Spleen (tissue), 11 donors: ENCODE results near the gene MPND. TPM values are rescaled to one million over a fixed set of nuclear protein-coding genes. Genes with fewer than 3 reads are reported as not detected.

Experiments used
- DNase-seq: peaks from one replicate; pipeline ENCODE4 v3.0.0-alpha.2; 2020
- H3K27ac ChIP-seq, 8 donors: fragments of 200-600 bp; sonication (generic) in 7 of 8; 1 replicate in 4 of 8; 2 replicates in 4 of 8; pipeline versions ENCODE4 v1.5.0 to v1.8.0; 2016 to 2021; ENCODE audit warnings: inconsistent platforms in 4 of 8, mild to moderate bottlenecking in 4 of 8, moderate library complexity in 1 of 8
- H3K27me3 ChIP-seq, 7 donors: fragments of 200-600 bp; sonication (generic) in 6 of 7; replicated peaks in 1 of 7; 1 replicate in 4 of 7; 2 replicates in 3 of 7; pipeline versions ENCODE4 v1.5.0 to v1.8.0; 2016 to 2021; ENCODE audit warnings: inconsistent platforms in 3 of 7, mild to moderate bottlenecking in 1 of 7
- H3K36me3 ChIP-seq, 6 donors: fragments of 200-600 bp; sonication (generic) in 5 of 6; 1 replicate in 4 of 6; 2 replicates in 2 of 6; pipeline versions ENCODE4 v1.5.0 to v1.8.0; 2016 to 2021; ENCODE audit warnings: inconsistent platforms in 2 of 6
- H3K4me1 ChIP-seq, 6 donors: fragments of 200-600 bp; sonication (generic) in 5 of 6; 1 replicate in 3 of 6; 2 replicates in 3 of 6; pipeline versions ENCODE4 v1.5.0 to v1.8.0; 2016 to 2021; ENCODE audit warnings: inconsistent platforms in 3 of 6
- H3K4me3 ChIP-seq, 8 donors: fragments of 200-600 bp; sonication (generic) in 7 of 8; 1 replicate in 4 of 8; 2 replicates in 4 of 8; pipeline versions ENCODE4 v1.5.0 to v1.8.0; 2016 to 2021; ENCODE audit warnings: inconsistent platforms in 4 of 8, mild to moderate bottlenecking in 4 of 8, moderate library complexity in 2 of 8
- H3K9me3 ChIP-seq, 8 donors: fragments of 200-600 bp; sonication (generic) in 7 of 8; 1 replicate in 4 of 8; 2 replicates in 4 of 8; pipeline versions ENCODE4 v1.5.0 to v1.8.0; 2016 to 2021; ENCODE audit warnings: inconsistent platforms in 4 of 8
- POLR2A ChIP-seq, 3 donors: fragments of 450-650 bp; IDR thresholded peaks; one replicate each; pipeline ENCODE4 v1.5.1; 2017; ENCODE audit warnings: antibody characterized with exemption in 3 of 3, mild to moderate bottlenecking in 1 of 3
- POLR2AphosphoS5 ChIP-seq, 3 donors: sonication (generic); formaldehyde crosslinking; IDR thresholded peaks; one replicate each; pipeline ENCODE4 v1.5.1; 2017; ENCODE audit warnings: antibody characterized with exemption in 3 of 3
- WGBS, 5 donors: extraction: QIAGEN DNeasy Blood & Tissue Kit in 3 of 5; methylation state at CpG; one replicate each; pipeline versions ENCODE4 v1.1.5 to v1.1.7; 2013 to 2018; 5-methylcytosine and 5-hydroxymethylcytosine counted together
- intact Hi-C: fragments of 100-400 bp; cut with DNase I; formaldehyde crosslinking; loops from one replicate; pipeline ENCODE4 v1.15.0; 2023; ENCODE audit warnings: low total_unique reads
- polyA plus RNA-seq, 3 donors: library from polyadenylated mRNA; stranded (reverse); fragments of 200-250 nt; gene quantifications; one replicate each; pipeline ENCODE4 v1.2.1, GENCODE V29; 2013
- total RNA-seq, 7 donors: library from RNA; depleted of rRNA in 3 of 7; stranded (reverse); fragments of >200 nt in 3 of 7; fragmentation: NEBNext Ultra II Directional in 4 of 7; extraction: Animal tissue kit (Norgen Biotek cat#: 25700) in 4 of 7; gene quantifications; one replicate each; pipeline versions ENCODE4 v1.1.0 to v1.2.1, GENCODE V29; 2016 to 2021
- TF ChIP-seq, protein P1 (sequence below), 11 experiments: fragments of 200-600 bp in 7 of 11; fragments of 450-650 bp in 4 of 11; sonication (generic) in 4 of 11; IDR thresholded peaks in 8 of 11; conservative IDR thresholded peaks in 3 of 11; 1 replicate in 7 of 11; 2 replicates in 4 of 11; pipeline versions ENCODE4 v1.4.0 to v1.8.0; 2016 to 2021; ENCODE audit warnings: antibody characterized with exemption in 11 of 11, inconsistent platforms in 4 of 11, mild to moderate bottlenecking in 1 of 11
- donor health status: healthy with polysubstance abuse.
- donor health status: DM: no; HTN: no; CAD: no; lungs with moderate emphysema.
- donor health status: DM: no; HTN: no; CAD: no.
- donor health status: Bipolar disorder and iron deficiency.
- donor health status: healthy.
- donor health status: DM: no; HTN: no; CAD: no.
- donor health status: DM: yes; HTN: yes; CAD: no.

The MPND gene
- total and polyA plus RNA-seq, 10 donors = 6.4 to 24.2 (median 16.0) TPM

DNA sequence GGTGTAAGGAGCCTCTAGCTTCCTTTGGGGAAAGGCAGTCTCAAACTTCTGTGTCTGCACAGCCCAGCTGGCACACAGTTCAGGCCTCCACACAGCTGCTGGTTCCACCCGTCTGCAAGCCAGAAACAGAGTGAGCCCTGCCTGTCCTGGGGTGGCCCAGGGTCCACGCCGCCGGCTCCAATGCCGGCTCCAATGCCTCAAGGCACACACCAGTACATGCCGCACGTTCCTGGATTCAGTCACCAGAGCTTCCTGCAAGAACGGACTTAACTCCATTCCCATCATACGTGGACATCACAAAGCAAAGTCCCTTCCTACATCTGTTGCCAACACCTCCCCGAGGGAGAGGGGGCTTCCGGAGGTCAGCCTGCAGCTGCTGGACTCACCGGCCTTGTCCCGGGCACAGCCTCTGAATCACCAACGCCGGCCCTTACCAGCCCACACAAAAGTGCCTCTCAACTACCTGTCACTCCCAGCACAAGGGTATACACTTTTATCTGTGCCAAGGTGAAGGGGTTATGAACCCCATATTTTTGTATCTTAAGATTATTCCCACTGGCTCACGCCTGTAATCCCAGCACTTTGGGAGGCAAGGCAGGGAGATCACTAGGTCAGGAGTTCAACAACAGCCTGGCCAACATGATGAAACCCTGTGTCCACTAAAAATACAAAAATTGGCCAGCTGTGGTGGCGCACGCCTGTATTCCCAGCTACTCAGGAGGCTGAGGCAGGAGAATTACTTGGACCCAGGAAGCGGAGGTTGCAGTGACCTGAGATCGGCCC lies 48.5 kb downstream of the MPND start:
- no peaks in the 10 kb centered on the region for H3K27me3 ChIP-seq
- TF ChIP-seq, protein P1, sequence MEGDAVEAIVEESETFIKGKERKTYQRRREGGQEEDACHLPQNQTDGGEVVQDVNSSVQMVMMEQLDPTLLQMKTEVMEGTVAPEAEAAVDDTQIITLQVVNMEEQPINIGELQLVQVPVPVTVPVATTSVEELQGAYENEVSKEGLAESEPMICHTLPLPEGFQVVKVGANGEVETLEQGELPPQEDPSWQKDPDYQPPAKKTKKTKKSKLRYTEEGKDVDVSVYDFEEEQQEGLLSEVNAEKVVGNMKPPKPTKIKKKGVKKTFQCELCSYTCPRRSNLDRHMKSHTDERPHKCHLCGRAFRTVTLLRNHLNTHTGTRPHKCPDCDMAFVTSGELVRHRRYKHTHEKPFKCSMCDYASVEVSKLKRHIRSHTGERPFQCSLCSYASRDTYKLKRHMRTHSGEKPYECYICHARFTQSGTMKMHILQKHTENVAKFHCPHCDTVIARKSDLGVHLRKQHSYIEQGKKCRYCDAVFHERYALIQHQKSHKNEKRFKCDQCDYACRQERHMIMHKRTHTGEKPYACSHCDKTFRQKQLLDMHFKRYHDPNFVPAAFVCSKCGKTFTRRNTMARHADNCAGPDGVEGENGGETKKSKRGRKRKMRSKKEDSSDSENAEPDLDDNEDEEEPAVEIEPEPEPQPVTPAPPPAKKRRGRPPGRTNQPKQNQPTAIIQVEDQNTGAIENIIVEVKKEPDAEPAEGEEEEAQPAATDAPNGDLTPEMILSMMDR (IDR thresholded peaks at IDR 0.05 in 8 of 11, conservative IDR thresholded peaks at IDR 0.05 in 3 of 11) = no peak
- peak; percentile 86 to 94 (median 90) for TF ChIP-seq POLR2AphosphoS5 (IDR thresholded peaks at IDR 0.05)
- DNase-seq = peak; percentile 85
- intact Hi-C loops = no loop called here
- peaks cover 58 to 100% (median 95%) of the 10 kb centered on the region in 6 donors for H3K4me1 ChIP-seq
- H3K9me3 ChIP-seq = no peaks in the 10 kb centered on the region
- peak overlapping the region in 1 of 8 donors; percentile 33 for H3K4me3 ChIP-seq
- peaks cover 0 to 68% (median 26%) of the 10 kb centered on the region in 6 donors for H3K36me3 ChIP-seq
- H3K27ac ChIP-seq = peak overlapping the region; percentile 49 to 89 (median 82)
- WGBS, 5 donors = 70 to 87% (median 74%) methylated on average over 17 to 20 of the region's 20 CpGs

DNA sequence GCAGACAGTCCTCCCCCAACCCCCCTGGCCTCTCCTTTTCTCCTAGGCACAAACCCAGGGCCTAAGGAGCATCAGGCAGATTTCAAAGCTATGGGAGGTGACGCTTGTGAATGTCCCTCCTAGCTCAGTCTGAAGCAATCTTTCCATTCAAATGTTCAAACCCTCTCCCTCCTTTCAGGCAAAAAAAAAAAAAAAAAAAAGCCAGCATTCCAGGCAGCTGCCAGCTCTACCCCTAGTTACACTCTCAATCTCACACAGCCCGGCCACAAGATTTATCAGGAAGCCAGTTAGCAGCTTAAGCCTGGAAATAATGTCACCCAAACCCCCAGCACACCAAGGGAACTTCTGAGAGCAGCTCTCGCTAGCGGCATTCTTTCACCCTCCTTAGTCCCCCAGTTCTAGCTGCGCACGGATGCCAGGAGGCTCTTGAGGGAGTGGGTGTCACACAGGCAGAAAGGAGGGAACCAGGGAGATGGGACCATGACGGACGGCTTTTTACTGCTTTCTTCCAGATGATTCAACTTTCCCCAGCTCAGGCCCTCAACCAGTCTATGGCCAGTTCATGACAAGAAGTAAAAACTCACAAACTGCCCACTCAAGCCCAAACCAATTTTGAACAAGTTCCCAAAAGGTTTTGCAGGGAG lies 50.7 kb downstream of the MPND start:
- no peaks in the 10 kb centered on the region for H3K27me3 ChIP-seq

DNA sequence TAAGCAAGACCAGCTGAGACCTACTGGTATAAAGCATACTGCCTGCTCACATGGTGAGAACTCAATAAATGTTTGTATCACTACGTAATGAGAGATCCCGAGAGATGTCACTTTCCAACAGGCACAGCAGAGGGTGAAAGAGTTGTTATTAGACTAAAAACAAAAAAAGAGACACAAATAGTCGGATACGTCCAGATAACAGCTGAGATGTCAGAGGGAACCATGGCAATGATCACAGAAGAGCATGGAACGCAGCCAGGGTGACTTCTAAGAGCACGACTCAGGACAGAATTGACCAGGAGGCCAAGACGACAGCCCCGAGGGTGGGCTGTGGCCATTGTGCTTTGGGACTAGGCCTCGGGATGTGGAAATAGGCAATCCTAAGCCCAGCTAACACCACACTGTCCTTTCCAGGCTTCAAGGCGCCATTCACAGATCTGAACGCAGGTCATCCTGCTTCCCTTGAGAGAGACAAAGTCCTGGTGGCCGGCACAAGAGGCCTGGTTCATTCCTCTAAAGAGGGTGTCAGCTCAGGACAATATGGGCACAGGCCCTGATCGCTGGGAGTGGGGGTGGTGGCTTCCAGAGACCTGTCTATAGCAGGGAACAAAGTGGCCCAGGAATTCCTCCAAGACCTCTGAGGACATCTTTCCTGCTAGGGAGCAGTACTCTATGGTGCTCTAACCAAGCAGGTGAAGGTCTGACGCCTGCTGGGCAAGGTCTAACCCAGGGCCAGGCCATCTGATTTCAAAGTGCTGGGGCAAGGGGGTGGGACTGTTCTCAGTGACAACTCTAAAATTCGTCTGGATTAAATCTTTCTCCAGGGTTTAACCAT lies 53.8 kb downstream of the MPND start:
- Histone ChIP-seq H3K27me3 (no peaks in the 10 kb centered on the region), H3K36me3 (peaks cover 0 to 45% (median 18%) of the 10 kb centered on the region in 6 donors), H3K9me3 (no peaks in the 10 kb centered on the region), H3K4me3 (peak overlapping the region in 1 of 8 donors; percentile 19), H3K27ac (peak overlapping the region in 6 of 8 donors; percentile 12 to 93 (median 56)), H3K4me1 (peaks cover 28 to 95% (median 85%) of the 10 kb centered on the region in 6 donors)
- WGBS, 5 donors = 70 to 86% (median 75%) methylated on average over 14 to 15 of the region's 15 CpGs
- intact Hi-C loops = no loop called here
- TF ChIP-seq, protein P1 (IDR thresholded peaks at IDR 0.05 in 8 of 11, conservative IDR thresholded peaks at IDR 0.05 in 3 of 11) = no peak
- TF ChIP-seq POLR2AphosphoS5 (IDR thresholded peaks at IDR 0.05) = no peak
- TF ChIP-seq POLR2A (IDR thresholded peaks at IDR 0.05) = no peak
- DNase-seq = no peak

More for the DNA sequence above, 50.7 kb downstream of the MPND start:
- no peak overlapping the region for H3K4me3 ChIP-seq
- H3K36me3 ChIP-seq = peaks cover 0 to 56% (median 26%) of the 10 kb centered on the region in 6 donors
- TF ChIP-seq POLR2AphosphoS5 (IDR thresholded peaks at IDR 0.05) (peak in 1 of 3 donors; percentile 13), POLR2A (IDR thresholded peaks at IDR 0.05) (no peak)
- TF ChIP-seq, protein P1 (IDR thresholded peaks at IDR 0.05 in 8 of 11, conservative IDR thresholded peaks at IDR 0.05 in 3 of 11) = no peak
- H3K4me1 ChIP-seq = peaks cover 54 to 100% (median 95%) of the 10 kb centered on the region in 6 donors
- no peak for DNase-seq
- intact Hi-C loops = no loop called here
- no peaks in the 10 kb centered on the region for H3K9me3 ChIP-seq
- 64 to 86% (median 83%) methylated on average over 6 to 8 of the region's 8 CpGs for WGBS, 5 donors
- peak overlapping the region in 6 of 8 donors; percentile 58 to 85 (median 72) for H3K27ac ChIP-seq
